Caco-2 (cell line): Measurements from ENCODE around the gene LSP1. TPM values are rescaled to one million over a fixed set of nuclear protein-coding genes. Genes with fewer than 3 reads are reported as not detected.

Experiments
- BruUV-seq: library from RNA; stranded (reverse); fragments of 400-500 nt; replicated peaks from 2 replicates; lab custom pipeline; 2021; lab: Mats Ljungman, UMichigan
- CTCF ChIA-PET: fragments of 300-600 bp; sonication (Branson Sonifier 250); formaldehyde crosslinking; loops from one replicate; lab custom pipeline; 2022; ENCODE audit warnings: antibody characterized with exemption; lab: Charles Lee
- POLR2A ChIA-PET: fragments of 300-600 bp; sonication (Branson Sonifier 250); formaldehyde crosslinking; loops from one replicate; lab custom pipeline; 2022; ENCODE audit warnings: antibody characterized with exemption; lab: Charles Lee
- DNase-seq, 2 experiments: peaks; one replicate each; pipeline versions ENCODE4 v3.0.0 to v3.0.0-alpha.2; 2020 to 2022
- H3K27me3 ChIP-seq: replicated peaks from 2 replicates; pipeline ENCODE4 v1.6.0; 2011; ENCODE audit warnings: low read length; ENCODE audit not compliant: control insufficient read depth, insufficient read depth
- H3K36me3 ChIP-seq: 2 replicates; pipeline ENCODE4 v1.5.1; 2011; ENCODE audit warnings: low read length; ENCODE audit not compliant: control insufficient read depth, insufficient read depth
- H3K4me1 ChIP-seq: fragments of 250-450 bp; sonication (Bioruptor Pico); 2 replicates; pipeline ENCODE4 v1.5.1; 2020; ENCODE audit warnings: mild to moderate bottlenecking
- H3K4me3 ChIP-seq: 2 replicates; pipeline ENCODE4 v1.5.1; 2011; ENCODE audit warnings: low read depth, mild to moderate bottlenecking, control low read depth, low read length
- H3K9me3 ChIP-seq: fragments of 250-450 bp; sonication (Bioruptor Pico); 2 replicates; pipeline ENCODE4 v1.5.1; 2020; ENCODE audit warnings: mild to moderate bottlenecking, moderate library complexity
- H3K27ac Mint-ChIP-seq: one replicate; pipeline ENCODE4 v1.8.0; 2022; ENCODE audit warnings: mixed read lengths; ENCODE audit not compliant: unreplicated experiment
- H3K27me3 Mint-ChIP-seq: one replicate; pipeline ENCODE4 v1.8.0; 2022; ENCODE audit warnings: mixed read lengths; ENCODE audit not compliant: insufficient read depth, unreplicated experiment
- H3K36me3 Mint-ChIP-seq: one replicate; pipeline ENCODE4 v1.8.0; 2022; ENCODE audit warnings: mild to moderate bottlenecking, mixed read lengths; ENCODE audit not compliant: insufficient read depth, unreplicated experiment
- H3K4me1 Mint-ChIP-seq: one replicate; pipeline ENCODE4 v1.8.0; 2022; ENCODE audit warnings: low read depth, mixed read lengths; ENCODE audit not compliant: unreplicated experiment
- H3K4me3 Mint-ChIP-seq: one replicate; pipeline ENCODE4 v1.8.0; 2022; ENCODE audit warnings: mild to moderate bottlenecking, moderate library complexity, mixed read lengths; ENCODE audit not compliant: unreplicated experiment
- H3K9me3 Mint-ChIP-seq: one replicate; pipeline ENCODE4 v1.8.0; 2022; ENCODE audit warnings: mixed read lengths; ENCODE audit not compliant: unreplicated experiment
- intact Hi-C: fragments of 100-400 bp; cut with micrococcal nuclease; formaldehyde crosslinking; loops from one replicate; pipeline ENCODE4 v1.10.0; 2022; ENCODE audit not compliant: unreplicated experiment
- total RNA-seq: library from RNA; stranded (reverse); gene quantifications from 2 replicates; pipeline ENCODE4 v1.2.3, GENCODE V29; 2022
- TF ChIP-seq, protein P1 (sequence below), 2 experiments: fragments of 200-600 bp in 1 of 2; IDR thresholded peaks; 1 replicate in 1 of 2; 2 replicates in 1 of 2; pipeline versions ENCODE4 v1.5.1 to v1.8.0; 2011 to 2022; ENCODE audit warnings: antibody characterized with exemption in 1 of 2, control low read depth in 1 of 2, inconsistent platforms in 1 of 2, low read depth in 1 of 2, low read length in 1 of 2, mild to moderate bottlenecking in 1 of 2, moderate library complexity in 1 of 2; ENCODE audit not compliant: insufficient read depth in 1 of 2, severe bottlenecking in 1 of 2, unreplicated experiment in 1 of 2

Gene LSP1
- total RNA-seq, 1 experiment from 2014 or later: not detected

DNA sequence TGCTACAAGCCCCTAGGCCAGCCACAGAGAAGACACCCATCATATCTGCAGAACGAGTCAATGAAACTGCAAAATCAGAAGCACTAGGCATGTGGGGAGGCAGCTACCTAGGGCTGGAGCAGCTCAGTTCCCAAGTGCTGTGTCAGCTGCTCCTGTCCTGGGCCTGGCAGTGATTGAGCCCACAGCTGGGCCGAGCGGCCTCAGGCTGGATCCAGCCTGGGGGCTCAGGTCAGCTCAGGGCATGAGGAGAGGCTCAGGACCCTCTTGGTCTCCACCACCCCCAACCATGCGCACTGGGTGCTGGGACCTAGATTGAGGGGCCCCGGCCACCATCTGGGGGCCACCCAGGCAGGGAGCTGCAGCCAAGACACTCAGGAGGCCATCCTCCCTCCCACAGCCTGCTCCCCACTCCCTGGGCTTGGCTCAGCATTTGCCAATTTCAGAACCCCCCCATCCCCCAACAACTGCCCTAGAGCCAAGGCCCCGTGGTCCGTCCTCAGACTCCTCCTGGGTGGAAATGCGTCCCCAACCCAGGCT lies 64.2 kb downstream of the LSP1 start:
- no peaks in the 10 kb centered on the region for H3K27me3 Mint-ChIP-seq

DNA sequence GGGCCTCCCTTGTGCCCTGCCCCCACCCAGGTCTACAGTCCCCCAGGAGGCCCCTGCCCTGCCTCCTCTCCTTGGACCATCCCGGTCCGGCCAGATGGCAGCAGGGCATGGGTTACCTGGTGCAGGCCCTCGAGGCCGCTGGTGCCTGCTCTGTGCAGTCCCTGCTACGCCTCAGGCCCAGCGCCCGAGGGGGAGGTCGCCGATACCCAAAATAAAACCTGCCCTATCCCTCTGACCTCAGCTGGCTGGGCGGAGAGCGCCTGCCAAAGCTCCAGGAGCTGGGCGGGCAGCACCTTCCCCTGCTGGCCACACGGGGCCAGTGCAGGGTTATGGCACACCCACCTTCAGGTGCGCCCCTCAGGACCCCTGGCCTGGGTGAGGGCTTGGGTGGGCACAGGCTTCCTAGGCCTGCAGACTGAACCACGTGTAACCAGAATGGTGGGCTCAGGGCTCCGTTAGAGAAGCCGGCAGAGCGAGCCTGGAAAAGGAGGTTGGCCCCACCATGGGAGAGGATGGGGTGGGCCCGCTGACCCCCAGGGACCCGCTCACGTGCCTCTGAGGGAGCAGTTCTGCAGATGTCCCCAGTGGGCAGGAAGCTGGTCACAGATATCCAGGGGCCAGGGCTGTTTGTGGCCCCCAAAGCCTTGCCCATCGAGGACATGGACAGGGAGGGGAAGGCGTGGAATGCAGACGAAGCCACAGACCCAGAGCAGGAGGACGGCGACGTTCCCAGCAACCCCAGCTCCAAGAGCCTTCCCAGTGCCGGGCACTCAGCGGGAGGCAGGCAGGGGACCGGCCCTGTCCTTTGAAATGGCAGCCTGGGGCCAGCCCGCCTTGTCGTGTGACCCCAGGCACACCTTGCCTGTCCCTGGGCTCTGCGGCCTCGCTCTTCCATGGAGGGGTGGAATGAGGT lies 64.9 kb downstream of the LSP1 start:
- H3K27me3 Mint-ChIP-seq: no peaks in the 10 kb centered on the region

More for the DNA sequence above, 64.2 kb downstream of the LSP1 start:
- no peak overlapping the region for H3K4me3 ChIP-seq
- no TSS peak for BruUV-seq
- peaks cover 12% of the 10 kb centered on the region for H3K9me3 Mint-ChIP-seq
- H3K4me1 Mint-ChIP-seq: no peaks in the 10 kb centered on the region
- H3K27ac Mint-ChIP-seq: no peak overlapping the region
- TF ChIP-seq, protein P1, sequence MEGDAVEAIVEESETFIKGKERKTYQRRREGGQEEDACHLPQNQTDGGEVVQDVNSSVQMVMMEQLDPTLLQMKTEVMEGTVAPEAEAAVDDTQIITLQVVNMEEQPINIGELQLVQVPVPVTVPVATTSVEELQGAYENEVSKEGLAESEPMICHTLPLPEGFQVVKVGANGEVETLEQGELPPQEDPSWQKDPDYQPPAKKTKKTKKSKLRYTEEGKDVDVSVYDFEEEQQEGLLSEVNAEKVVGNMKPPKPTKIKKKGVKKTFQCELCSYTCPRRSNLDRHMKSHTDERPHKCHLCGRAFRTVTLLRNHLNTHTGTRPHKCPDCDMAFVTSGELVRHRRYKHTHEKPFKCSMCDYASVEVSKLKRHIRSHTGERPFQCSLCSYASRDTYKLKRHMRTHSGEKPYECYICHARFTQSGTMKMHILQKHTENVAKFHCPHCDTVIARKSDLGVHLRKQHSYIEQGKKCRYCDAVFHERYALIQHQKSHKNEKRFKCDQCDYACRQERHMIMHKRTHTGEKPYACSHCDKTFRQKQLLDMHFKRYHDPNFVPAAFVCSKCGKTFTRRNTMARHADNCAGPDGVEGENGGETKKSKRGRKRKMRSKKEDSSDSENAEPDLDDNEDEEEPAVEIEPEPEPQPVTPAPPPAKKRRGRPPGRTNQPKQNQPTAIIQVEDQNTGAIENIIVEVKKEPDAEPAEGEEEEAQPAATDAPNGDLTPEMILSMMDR (IDR thresholded peaks at IDR 0.05; ENCODE audit: insufficient read depth in 1 of 2, low read depth in 1 of 2, low read length in 1 of 2, severe bottlenecking in 1 of 2, unreplicated experiment in 1 of 2): no peak
- no peak for DNase-seq
- ChIA-PET CTCF (interaction anchor here (0.9 to 1.2 kb wide), 4 partner anchors 35 to 233 kb away, joined by 3 to 4 read pairs (median 4); no protein-coding TSS in a partner anchor), POLR2A (no interaction called here)
- H3K4me1 ChIP-seq: no peaks in the 10 kb centered on the region
- no peaks in the 10 kb centered on the region for H3K36me3 ChIP-seq
- intact Hi-C loops: loop anchor here (1.0 kb wide), 1 partner anchor 92 kb away; no protein-coding TSS in a partner anchor
- peaks cover 13% of the 10 kb centered on the region for H3K36me3 Mint-ChIP-seq
- H3K9me3 ChIP-seq: 0 out of 2 replicates have a peak, but pooled peaks cover 5% of the 10 kb centered on the region
- no peaks in the 10 kb centered on the region for H3K27me3 ChIP-seq
- no peak overlapping the region for H3K4me3 Mint-ChIP-seq

More for the DNA sequence above, 64.9 kb downstream of the LSP1 start:
- Mint-ChIP-seq H3K9me3 (peaks cover 12% of the 10 kb centered on the region), H3K4me3 (no peak overlapping the region), H3K27ac (no peak overlapping the region), H3K4me1 (no peaks in the 10 kb centered on the region), H3K36me3 (peaks cover 13% of the 10 kb centered on the region)
- TF ChIP-seq, protein P1 (IDR thresholded peaks at IDR 0.05; ENCODE audit: insufficient read depth in 1 of 2, low read depth in 1 of 2, low read length in 1 of 2, severe bottlenecking in 1 of 2, unreplicated experiment in 1 of 2): peak; percentile 49 to 52
- POLR2A ChIA-PET: no interaction called here
- no peaks in the 10 kb centered on the region for H3K36me3 ChIP-seq
- CTCF ChIA-PET: interaction anchor here (0.6 to 1.2 kb wide), 6 partner anchors 35 to 265 kb away, joined by 3 to 4 read pairs (median 3); no protein-coding TSS in a partner anchor
- BruUV-seq: no TSS peak
- intact Hi-C loops: loop anchor here (1.0 to 2.0 kb wide), 2 partner anchors 92 to 265 kb away; no protein-coding TSS in a partner anchor
- H3K9me3 ChIP-seq: 0 out of 2 replicates have a peak, but pooled peaks cover 5% of the 10 kb centered on the region
- H3K4me3 ChIP-seq: no peak overlapping the region
- H3K4me1 ChIP-seq: no peaks in the 10 kb centered on the region
- no peaks in the 10 kb centered on the region for H3K27me3 ChIP-seq
- no peak for DNase-seq
